HG03342 (cell line): ENCODE results near the gene ADH7.

Experiments used
- ATAC-seq: cut with Tn5 transposase; IDR thresholded peaks from one replicate; pipeline ENCODE4 v1.9.1; 2021; ENCODE audit warnings: mild to moderate bottlenecking, moderate library complexity; ENCODE audit not compliant: unreplicated experiment

The ADH7 gene

DNA sequence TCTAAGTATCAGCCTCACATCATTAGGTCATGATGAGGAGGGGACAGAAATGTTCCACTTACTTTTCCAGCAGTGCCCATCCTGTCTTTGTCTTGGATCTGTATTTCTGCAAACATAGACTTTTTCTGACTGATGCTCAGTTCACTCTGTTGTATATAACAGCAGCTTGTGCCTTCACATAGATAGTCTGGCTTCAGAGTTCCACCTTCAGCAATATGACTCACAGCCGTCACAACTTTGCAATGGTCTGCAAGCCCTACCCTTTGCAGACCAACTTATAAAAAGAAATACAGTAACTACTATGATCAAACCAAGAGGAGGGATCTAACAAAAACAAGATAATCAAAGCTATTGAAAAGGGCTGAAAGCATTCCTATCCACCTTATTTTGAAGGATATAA is at the start of gene ADH7:
Gene ADH7, minus strand, starts transcription at position 189 of the 400 bp plus-strand sequence. Its CDS starts 109 bp downstream, at position 80.
- no peak for ATAC-seq

- ATAC-seq, result no peak
These were observed 48.5 kb upstream of the ADH7 start for GRCh38 chr4:99483636-99484035.

DNA sequence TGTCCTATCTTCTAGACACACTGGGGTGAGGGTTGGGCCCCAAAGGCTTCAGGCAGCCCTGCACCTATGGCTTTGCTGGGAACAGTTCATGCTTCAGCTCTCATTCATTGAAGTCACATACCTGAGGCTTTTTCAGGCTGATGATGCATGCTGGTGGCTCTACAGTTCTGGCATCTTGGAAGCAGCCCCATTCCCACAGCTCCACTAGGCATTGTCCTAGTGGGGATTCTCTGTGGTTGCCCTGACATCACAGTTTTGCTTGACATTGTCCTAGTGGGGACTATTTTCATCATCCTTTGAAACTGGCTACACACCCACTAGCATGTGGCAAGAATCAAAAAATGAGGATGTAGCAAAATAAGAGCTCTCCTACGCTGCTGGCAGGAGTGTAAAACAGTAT is 38.0 kb upstream of the ADH7 start:
- no peak for ATAC-seq

DNA sequence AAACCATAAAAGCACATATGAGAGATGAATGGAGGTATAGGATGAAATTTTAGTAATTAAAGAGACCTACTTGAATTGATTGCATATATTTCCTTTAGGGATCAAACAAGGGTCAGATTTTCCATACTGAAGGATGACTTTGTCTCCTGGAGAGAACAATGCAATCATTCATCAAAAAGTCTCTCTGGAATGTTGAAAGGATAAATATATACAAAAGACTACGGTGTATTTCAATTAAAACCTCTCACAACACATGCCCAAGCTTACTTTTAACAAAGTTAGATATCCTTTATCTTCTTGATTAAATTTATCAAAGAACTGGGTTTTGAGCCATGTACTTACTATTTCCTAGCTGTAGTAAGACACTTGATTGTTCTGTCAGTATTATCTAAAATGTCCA is 36.8 kb upstream of the ADH7 start:
- no peak for ATAC-seq

DNA sequence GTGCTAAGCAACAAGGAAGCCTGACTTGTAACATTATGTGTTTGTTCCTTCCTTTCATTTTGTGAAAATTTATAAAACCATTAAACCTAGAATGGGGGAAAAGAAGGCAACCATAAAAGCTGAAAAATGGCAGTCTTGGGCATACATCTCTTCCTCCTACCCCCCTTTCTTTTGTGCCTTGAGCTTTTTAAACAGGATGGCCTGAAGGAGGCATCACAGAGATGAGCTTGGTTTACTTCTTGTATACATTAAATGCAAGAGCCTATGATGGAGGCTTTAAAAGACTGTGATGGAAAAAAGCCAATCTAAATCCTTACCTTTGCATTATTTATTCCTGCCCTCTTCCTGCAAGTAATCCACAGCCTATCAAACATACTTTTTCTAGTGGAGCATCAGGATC is 36.2 kb upstream of the ADH7 start:
- ATAC-seq, result no peak

DNA sequence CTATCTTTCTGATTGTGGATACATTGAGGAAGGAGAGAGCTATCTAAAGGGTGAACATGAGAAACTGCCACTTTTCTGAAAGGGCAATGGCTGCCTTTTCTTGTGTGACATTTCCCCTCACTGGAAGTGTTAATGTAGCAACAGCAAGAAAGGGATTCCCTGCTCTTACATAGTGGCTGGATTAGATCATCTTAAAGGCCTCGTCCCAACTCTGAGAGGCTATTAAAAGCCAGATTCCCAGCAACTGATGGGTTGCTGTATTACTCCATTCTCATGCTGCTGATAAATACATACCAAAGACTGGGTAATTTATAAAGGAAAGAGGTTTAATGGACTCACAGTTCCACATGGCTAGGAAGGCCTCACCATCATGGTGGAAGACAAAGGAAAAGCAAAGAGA is 33.7 kb upstream of the ADH7 start:
- no peak for ATAC-seq

GRCh38 chr4:99467887-99468286 is 32.7 kb upstream of the ADH7 start:
- no peak for ATAC-seq

DNA sequence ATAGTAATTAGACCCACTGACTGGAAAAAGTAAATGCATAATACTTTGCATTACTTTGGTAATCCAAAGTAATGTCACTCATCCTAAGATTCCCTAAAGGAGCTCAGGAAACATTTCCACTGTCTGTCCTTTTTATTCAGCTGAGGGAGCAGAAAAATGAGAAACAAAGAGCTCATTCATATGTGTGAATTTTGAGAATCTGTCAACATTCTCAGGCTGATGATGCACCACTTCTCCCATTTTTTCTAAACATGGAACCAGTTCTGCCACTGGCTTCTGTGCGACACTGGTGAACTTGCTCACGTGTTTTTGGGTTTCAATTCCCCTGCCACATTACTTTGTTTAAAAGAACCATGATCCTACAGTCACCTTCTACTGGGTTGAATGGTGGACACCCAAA is 28.4 kb upstream of the ADH7 start:
- no peak for ATAC-seq

DNA sequence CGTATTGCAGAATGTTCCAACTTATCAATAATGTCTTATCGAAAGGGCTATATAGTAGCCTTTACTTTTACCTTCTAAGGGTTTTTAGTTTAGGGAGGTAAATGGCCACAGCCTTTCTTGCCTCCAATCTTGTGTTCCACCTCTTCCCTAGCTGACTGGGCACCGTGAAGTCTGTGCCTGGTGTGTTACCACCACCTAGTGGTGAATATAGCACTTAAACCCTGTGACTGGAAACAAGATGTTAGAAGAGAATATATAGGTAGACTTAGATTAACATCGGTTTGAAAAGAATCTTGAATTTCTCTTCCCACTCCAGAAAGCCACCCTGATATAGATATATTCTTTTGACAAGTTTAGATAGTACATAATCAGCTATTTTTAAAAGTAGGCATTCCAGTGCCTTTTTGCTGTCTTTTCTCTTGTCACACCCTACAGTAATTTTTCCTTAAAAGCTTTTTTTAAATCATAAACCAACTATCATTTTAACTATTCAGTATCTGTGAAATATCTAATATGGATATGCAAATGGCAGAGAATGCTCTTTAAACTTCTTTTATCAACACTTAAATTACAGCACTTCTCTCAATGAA is 27.8 kb upstream of the ADH7 start:
- peak; percentile 95 for ATAC-seq

- no peak for ATAC-seq
These were observed 26.7 kb upstream of the ADH7 start for GRCh38 chr4:99461623-99462401.

DNA sequence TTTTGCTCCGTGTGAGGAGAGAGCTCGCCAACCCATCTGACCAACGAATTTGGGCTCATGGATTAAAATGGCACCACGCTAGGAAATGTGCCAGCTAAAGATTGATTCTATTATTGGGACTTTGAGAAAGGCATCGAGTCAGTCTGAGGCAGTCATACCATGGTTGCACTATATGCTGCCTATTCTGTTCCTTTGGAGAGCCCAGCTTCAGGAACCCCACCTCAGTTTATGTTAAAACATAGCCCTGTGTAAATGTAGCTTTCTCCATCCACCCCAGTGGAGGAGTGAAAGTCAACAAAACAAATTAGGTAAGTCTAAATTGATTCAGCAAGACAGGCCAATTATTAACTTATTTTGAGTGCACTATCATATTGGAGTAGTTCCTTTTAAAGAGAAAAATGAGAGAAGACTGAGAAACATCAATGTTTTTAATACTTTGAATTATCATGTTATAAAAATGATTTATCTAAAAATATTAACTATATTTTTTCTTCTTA is 24.5 kb upstream of the ADH7 start:
- ATAC-seq, result no peak

DNA sequence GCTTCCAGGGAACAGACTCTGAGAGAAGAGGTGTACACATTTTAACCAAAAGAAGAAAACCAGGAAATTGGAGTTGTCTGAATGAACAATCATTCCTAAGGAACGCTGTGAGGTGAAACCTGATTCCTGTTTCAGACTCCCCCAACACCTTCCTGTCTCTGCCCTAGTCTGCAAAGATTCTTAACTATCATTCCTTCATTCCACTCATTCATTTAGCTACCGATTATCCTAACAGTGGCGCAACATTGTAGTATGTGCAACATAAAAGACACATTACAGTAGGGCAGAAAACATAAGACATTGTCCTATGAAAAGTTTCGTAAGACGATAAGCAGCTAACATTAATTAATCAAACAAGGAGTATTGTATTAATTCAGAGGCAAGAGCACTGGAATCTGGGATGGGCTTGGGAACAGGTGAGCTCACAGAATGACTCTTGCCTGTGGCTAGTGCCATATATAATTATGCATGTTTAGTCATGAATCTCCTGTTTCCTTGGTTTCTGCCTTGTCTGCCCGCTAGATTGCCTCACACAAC is 23.8 kb upstream of the ADH7 start:
- no peak for ATAC-seq

DNA sequence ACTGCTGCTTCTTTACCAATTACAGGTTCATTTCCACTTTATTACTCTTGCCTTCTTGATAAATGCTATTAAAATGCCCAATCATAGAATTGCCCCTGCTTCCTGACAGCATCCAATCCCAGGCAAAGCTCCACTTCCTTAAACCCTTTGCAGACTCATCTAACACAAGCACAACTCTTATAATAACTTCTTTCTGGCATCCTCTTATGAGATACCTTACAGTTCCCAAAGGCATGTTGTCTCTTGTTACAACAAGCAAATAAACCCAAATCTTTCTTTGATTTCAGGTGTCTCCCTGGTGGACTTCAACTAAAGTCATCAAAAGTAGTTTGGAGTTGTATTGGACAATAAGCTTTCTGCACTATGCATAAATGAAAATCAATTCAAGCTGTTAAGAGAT is 22.5 kb upstream of the ADH7 start:
- ATAC-seq, result no peak

GRCh38 chr4:99457270-99457669 is 22.1 kb upstream of the ADH7 start:
- no peak for ATAC-seq

DNA sequence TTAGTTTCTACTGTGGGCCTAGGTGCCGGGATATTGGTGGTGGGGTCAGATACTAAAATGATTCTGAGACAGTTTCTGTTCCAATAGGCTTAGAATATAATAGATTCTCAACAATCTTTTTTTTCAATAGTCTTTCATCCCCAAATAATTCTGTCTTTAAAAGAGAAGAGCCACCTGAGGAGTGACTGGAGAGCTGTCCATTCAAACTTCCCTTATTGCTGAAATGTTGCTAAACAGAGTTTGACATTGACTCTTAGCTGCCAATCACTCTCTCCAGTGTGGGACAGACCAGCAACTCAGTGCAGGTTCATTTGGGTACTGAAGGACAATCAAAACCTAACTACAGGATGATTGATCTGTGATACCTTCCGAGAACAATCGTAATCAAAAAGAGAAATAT is 12.4 kb upstream of the ADH7 start:
- peak; percentile 3 for ATAC-seq

DNA sequence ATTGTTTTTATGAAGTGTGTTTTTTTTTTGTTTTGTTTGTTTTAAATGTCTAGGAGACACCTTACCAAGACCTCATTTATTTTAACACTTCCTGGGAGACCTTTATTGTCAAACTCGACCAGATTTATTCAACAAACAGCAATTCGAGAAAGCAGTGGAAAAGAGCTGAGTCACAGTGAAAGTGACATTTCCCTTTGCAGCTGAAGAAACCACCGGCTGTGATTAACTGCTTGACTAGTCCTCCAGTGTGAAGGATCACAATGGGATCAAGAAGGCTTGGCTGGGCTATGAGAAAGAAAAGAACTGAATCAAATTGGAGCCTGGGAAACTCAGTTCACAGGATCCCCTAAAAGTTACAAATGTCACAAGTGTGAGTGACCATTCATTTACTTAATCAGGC is 11.9 kb upstream of the ADH7 start:
- ATAC-seq, result peak; percentile 95

DNA sequence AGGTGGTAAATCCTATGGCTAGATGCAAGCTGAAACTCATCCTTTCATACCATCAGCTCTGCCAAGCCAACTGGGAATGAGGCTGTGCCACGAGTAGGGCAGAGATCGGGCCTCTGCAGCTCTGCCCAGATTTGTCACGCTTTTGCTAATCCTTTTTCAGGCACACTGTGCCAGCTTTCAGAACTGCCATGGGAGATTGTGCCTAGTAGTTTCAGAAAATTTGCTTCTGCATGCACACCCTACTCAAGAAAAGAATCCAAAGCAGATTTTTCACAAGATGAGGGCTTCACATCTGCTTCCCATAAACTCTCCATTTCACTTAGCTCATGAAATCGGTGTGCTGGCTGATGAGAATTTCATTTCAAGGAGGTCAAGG is 3.3 kb upstream of the ADH7 start:
- ATAC-seq, result no peak

DNA sequence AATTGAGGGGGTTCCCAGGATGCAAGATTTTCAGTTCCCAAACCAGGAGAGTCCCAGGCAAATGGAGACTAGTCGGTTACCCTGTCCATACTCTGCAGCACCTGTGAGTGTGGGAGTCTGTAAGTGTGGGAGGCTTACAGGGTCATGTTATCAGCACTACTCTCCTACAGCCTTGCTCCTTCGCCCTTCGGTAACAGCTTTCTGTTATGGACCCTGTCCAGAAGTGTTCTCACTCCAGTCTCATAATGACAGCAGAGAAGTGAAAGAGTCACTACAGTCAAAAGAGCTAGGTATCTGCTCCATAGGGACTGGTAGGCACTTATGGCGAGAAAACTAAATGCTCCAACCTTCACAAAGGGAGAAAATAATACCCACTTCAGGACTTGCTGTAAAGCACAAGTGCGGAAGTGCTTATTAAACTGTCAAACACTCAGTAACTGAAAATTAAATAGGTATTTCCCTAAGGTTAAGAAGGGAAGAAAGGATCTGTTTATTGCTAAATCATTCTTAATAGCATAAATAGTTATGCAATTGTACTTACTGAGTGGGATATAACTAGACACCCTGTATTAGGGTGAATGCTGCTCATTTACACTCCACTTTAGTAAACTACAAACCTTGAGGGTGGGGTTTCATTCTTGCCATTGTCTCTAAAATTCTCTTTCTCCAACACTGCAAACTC is 2.7 kb upstream of the ADH7 start:
- no peak for ATAC-seq

DNA sequence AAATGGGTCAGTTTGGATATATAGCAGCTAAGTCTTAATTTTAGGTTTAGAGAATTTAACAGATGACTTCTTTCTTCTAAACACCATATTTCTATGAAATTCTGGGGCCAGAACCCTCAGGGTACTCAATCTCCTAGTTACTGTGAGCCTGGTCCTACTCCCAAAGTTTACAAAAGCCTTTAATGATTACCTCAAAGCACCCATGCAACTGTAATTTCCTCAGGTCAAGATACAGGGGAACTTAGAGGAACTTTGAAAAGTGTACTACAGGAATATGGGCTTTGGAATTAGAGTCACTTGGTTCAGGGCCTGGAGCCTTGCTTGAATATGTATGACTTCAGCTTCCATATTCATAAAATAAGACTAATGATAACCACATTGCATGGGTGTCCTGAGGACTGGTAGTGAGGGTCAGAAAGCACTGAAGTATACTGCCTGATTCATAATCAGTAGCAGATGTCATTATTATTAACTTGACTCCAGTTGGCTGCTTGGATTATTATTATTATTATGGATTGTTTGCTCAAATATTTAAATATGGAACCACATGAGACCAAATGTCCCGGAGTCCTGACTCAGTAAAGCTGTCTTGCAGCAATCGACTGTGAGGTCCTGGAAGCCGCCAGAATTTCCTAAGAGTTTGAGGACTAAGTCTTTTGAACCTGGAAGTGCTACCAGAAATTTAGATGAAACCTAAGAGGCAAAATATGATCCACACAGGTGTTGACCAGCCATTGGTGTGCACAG is 2.0 kb upstream of the ADH7 start:
- no peak for ATAC-seq

DNA sequence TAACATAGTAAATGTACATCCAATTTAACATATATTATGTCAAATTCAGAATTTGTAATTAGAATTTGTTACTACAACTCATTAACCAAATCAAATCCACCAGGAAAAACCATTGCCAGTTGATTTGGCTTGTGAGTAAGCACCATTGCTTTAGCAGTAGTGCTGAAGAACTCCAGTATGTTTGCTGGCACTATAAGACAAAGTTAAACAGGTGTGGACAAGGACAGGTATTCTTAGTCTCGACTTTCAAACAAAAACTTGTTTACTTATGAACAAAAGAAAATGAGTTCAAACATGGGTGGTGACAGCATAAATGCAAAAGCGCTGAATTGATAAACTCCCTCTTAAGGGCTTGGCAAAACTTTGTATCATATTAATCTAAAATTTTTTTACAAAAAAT is 1.3 kb upstream of the ADH7 start:
- no peak for ATAC-seq

DNA sequence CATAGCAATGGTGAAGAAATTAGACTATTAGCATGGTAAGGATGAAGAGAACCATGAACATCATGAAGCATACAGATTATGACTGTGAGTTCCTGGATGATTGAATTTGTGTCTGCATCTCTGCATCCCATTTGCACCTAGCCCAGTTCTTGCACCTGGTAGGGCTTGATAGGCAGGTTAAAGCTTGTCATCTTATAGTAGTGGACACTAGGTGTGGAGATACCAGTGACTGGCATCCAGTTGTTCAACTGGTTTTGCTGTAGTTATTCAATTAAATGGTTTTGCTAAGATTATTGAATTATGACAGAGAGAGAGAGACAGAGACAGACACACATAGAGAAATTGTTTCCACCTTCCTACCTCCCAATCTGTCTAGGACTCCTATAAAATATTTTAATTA is 5.0 kb downstream of the ADH7 start:
- ATAC-seq, result no peak
